Activated CD8-positive, alpha-beta T cell treated with anti-CD3 and anti-CD28 coated beads for 36 hours (primary cell): ENCODE results near the gene MYBL2. TPM values are rescaled to one million over a fixed set of nuclear protein-coding genes. Genes with fewer than 3 reads are reported as not detected.

ENCODE experiments used
- ATAC-seq: fragments of 200-7000 bp; cut with Tn5 transposase; one replicate; pipeline ENCODE4 v1.10.0; 2021; ENCODE audit warnings: mild to moderate bottlenecking, moderate library complexity
- CTCF ChIA-PET: fragments of 350-600 bp; sonication (Branson Sonifier 250); formaldehyde crosslinking; loops from one replicate; lab custom pipeline; 2021; ENCODE audit warnings: antibody characterized with exemption; lab: Charles Lee
- POLR2A ChIA-PET: fragments of 350-600 bp; sonication (Branson Sonifier 250); formaldehyde crosslinking; loops from one replicate; lab custom pipeline; 2021; ENCODE audit warnings: antibody characterized with exemption; lab: Charles Lee
- DNase-seq: peaks from one replicate; pipeline ENCODE4 v3.0.0-alpha.2; 2020
- H3K27ac Mint-ChIP-seq: one replicate; pipeline ENCODE4 v1.8.0; 2021; ENCODE audit warnings: mild to moderate bottlenecking, mixed read lengths
- H3K27me3 Mint-ChIP-seq: one replicate; pipeline ENCODE4 v1.8.0; 2021; ENCODE audit warnings: mixed read lengths
- H3K36me3 Mint-ChIP-seq: one replicate; pipeline ENCODE4 v1.8.0; 2021; ENCODE audit warnings: low read depth, mixed read lengths
- H3K4me1 Mint-ChIP-seq: one replicate; pipeline ENCODE4 v1.8.0; 2021; ENCODE audit warnings: low read depth, mixed read lengths
- H3K4me3 Mint-ChIP-seq: one replicate; pipeline ENCODE4 v1.8.0; 2021; ENCODE audit warnings: mild to moderate bottlenecking, moderate library complexity, mixed read lengths
- H3K9me3 Mint-ChIP-seq: one replicate; pipeline ENCODE4 v1.8.0; 2021; ENCODE audit warnings: mixed read lengths
- CTCF ChIP-seq: fragments of 200-600 bp; IDR thresholded peaks from one replicate; pipeline ENCODE4 v1.8.0; 2022; ENCODE audit warnings: antibody characterized with exemption, mild to moderate bottlenecking
- intact Hi-C: fragments of 100-400 bp; cut with micrococcal nuclease; formaldehyde crosslinking; loops from one replicate; pipeline ENCODE4 v1.10.0; 2022
- total RNA-seq, 2 experiments: library from RNA; stranded (reverse); gene quantifications; one replicate each; pipeline ENCODE4 v1.2.3, GENCODE V29; 2021

The MYBL2 gene
- total RNA-seq, 2 experiments from 2014 or later: 93.6 to 96.4 TPM

- no peak overlapping the region for H3K4me3 Mint-ChIP-seq
- ChIA-PET CTCF (no interaction called here), POLR2A (interaction anchor here (0.6 kb wide), 1 partner anchor 214 kb away, joined by 3 read pairs; no protein-coding TSS in a partner anchor)
- H3K4me1 Mint-ChIP-seq: peaks cover 13% of the 10 kb centered on the region
- intact Hi-C loops: no loop called here
- H3K27me3 Mint-ChIP-seq: no peaks in the 10 kb centered on the region
- no peak for TF ChIP-seq CTCF
- H3K27ac Mint-ChIP-seq: no peak overlapping the region
- H3K36me3 Mint-ChIP-seq: peaks cover 38% of the 10 kb centered on the region
- ATAC-seq: no peak
- DNase-seq: no peak
- H3K9me3 Mint-ChIP-seq: no peaks in the 10 kb centered on the region
Observed at GRCh38 chr20:43715511-43715910, 48.6 kb downstream of the MYBL2 start.

GRCh38 chr20:43716123-43716522 lies 49.2 kb downstream of the MYBL2 start:
- ATAC-seq (no peak), DNase-seq (no peak)
- H3K9me3 Mint-ChIP-seq: no peaks in the 10 kb centered on the region
- intact Hi-C loops: no loop called here
- no peak overlapping the region for H3K4me3 Mint-ChIP-seq
- TF ChIP-seq CTCF: no peak
- H3K4me1 Mint-ChIP-seq: peaks cover 19% of the 10 kb centered on the region
- H3K27me3 Mint-ChIP-seq: no peaks in the 10 kb centered on the region
- H3K36me3 Mint-ChIP-seq: peaks cover 32% of the 10 kb centered on the region
- H3K27ac Mint-ChIP-seq: no peak overlapping the region
- ChIA-PET POLR2A (no interaction called here), CTCF (no interaction called here)

GRCh38 chr20:43716757-43717615 lies 50.1 kb downstream of the MYBL2 start:
- CTCF ChIA-PET: interaction anchor here (0.9 to 1.5 kb wide), 3 partner anchors 20 to 262 kb away, joined by 3 read pairs; no protein-coding TSS in a partner anchor
- no peak for ATAC-seq

GRCh38 chr20:43717616-43717995 lies 50.7 kb downstream of the MYBL2 start:
- H3K4me1 Mint-ChIP-seq: peaks cover 28% of the 10 kb centered on the region
- CTCF ChIA-PET: interaction anchor here (0.9 to 1.5 kb wide), 3 partner anchors 19 to 262 kb away, joined by 3 read pairs; no protein-coding TSS in a partner anchor
- ATAC-seq: no peak
- no peak overlapping the region for H3K4me3 Mint-ChIP-seq
- POLR2A ChIA-PET: interaction anchor here (0.8 kb wide), 1 partner anchor 147 kb away, joined by 3 read pairs; no protein-coding TSS in a partner anchor
- no peaks in the 10 kb centered on the region for H3K27me3 Mint-ChIP-seq
- no peaks in the 10 kb centered on the region for H3K9me3 Mint-ChIP-seq
- DNase-seq: no peak
- no peak overlapping the region for H3K27ac Mint-ChIP-seq
- intact Hi-C loops: no loop called here
- TF ChIP-seq CTCF: no peak
- H3K36me3 Mint-ChIP-seq: peaks cover 21% of the 10 kb centered on the region

More at GRCh38 chr20:43716757-43717615, 50.1 kb downstream of the MYBL2 start:
- Mint-ChIP-seq H3K36me3 (peaks cover 25% of the 10 kb centered on the region), H3K9me3 (no peaks in the 10 kb centered on the region), H3K27me3 (no peaks in the 10 kb centered on the region), H3K4me3 (no peak overlapping the region), H3K4me1 (peaks cover 22% of the 10 kb centered on the region), H3K27ac (no peak overlapping the region)
- POLR2A ChIA-PET: interaction anchor here (0.8 kb wide), 1 partner anchor 147 kb away, joined by 3 read pairs; no protein-coding TSS in a partner anchor
- intact Hi-C loops: no loop called here
- DNase-seq: no peak
- no peak for TF ChIP-seq CTCF

GRCh38 chr20:43720007-43720406 lies 53.1 kb downstream of the MYBL2 start:
- Mint-ChIP-seq H3K4me1 (peaks cover 41% of the 10 kb centered on the region), H3K36me3 (peaks cover 14% of the 10 kb centered on the region), H3K27me3 (no peaks in the 10 kb centered on the region), H3K4me3 (no peak overlapping the region), H3K27ac (no peak overlapping the region), H3K9me3 (no peaks in the 10 kb centered on the region)
- ATAC-seq (no peak), DNase-seq (no peak)
- intact Hi-C loops: no loop called here
- no peak for TF ChIP-seq CTCF
- ChIA-PET POLR2A (no interaction called here), CTCF (no interaction called here)
